K562 (cell line): ENCODE results near the gene ANGPTL7. TPM values are rescaled to one million over a fixed set of nuclear protein-coding genes. Genes with fewer than 3 reads are reported as not detected.

ENCODE experiments used
- ATAC-seq: fragments of 200-7000 bp; cut with Tn5 transposase; 3 replicates; pipeline ENCODE4 v1.9.1; 2020; ENCODE audit warnings: moderate library complexity
- BruUV-seq: library from RNA; stranded (reverse); fragments of 400-500 nt; replicated peaks from 2 replicates; lab custom pipeline; 2021; lab: Mats Ljungman, UMichigan
- CTCF ChIA-PET: fragments of 300-600 bp; formaldehyde crosslinking; extraction: SDS; loops from one replicate; lab custom pipeline; 2021; ENCODE audit warnings: low intra/inter-chr PET ratio; lab: Yijun Ruan, JAX
- POLR2A ChIA-PET: fragments of 300-600, 350-650 bp; sonication (Branson Sonifier 250); formaldehyde crosslinking; extraction: SDS; loops from one replicate; lab custom pipeline; 2021; ENCODE audit warnings: antibody characterized with exemption, inconsistent platforms; lab: Yijun Ruan, JAX
- DNase-seq, 4 experiments: peaks; one replicate each; pipeline versions ENCODE4 v3.0.0 to v3.0.0-alpha.2; 2011 to 2018; ENCODE audit warnings: low spot score in 3 of 4, mixed read lengths in 3 of 4; ENCODE audit errors: extremely low read depth in 1 of 4
- FAIRE-seq: peaks from 2 replicates; lab custom pipeline; 2011; peaks lifted over from hg19 to GRCh38; lab: Jason Lieb, UNC
- H2AFZ ChIP-seq: 2 replicates; pipeline ENCODE4 v1.6.0; 2011; ENCODE audit warnings: low read depth, low read length, control low read depth, inconsistent platforms
- H3K27ac ChIP-seq: fragments of 200-600 bp; 3 replicates; pipeline ENCODE4 v1.8.0; 2011; ENCODE audit warnings: low read depth, mild to moderate bottlenecking, control low read depth, inconsistent platforms, low read length, moderate library complexity, mixed read lengths; ENCODE audit errors: extremely low read depth
- H3K27me3 ChIP-seq, 2 experiments: fragments of 300-600 bp in 1 of 2; 2 replicates in 1 of 2; 3 replicates in 1 of 2; pipeline versions ENCODE4 v1.6.0 to v1.8.0; 2011; ENCODE audit warnings: inconsistent platforms in 2 of 2, low read length in 2 of 2, mild to moderate bottlenecking in 1 of 2, mixed read lengths in 1 of 2, moderate library complexity in 1 of 2; ENCODE audit not compliant: control insufficient read depth in 2 of 2, insufficient read depth in 2 of 2
- H3K36me3 ChIP-seq: fragments of 300-600 bp; 3 replicates; pipeline ENCODE4 v1.8.0; 2011; ENCODE audit warnings: mild to moderate bottlenecking, low read length, inconsistent platforms; ENCODE audit not compliant: control insufficient read depth, insufficient read depth
- H3K4me1 ChIP-seq, 2 experiments: fragments of 200-600 bp in 1 of 2; replicated peaks in 1 of 2; 2 replicates in 1 of 2; 3 replicates in 1 of 2; pipeline versions ENCODE4 v1.5.1 to v1.8.0; 2011; ENCODE audit warnings: inconsistent platforms in 2 of 2, low read length in 2 of 2, mild to moderate bottlenecking in 1 of 2, mixed read lengths in 1 of 2, moderate library complexity in 1 of 2; ENCODE audit not compliant: control insufficient read depth in 2 of 2, insufficient read depth in 2 of 2
- H3K4me2 ChIP-seq: 2 replicates; pipeline ENCODE4 v1.6.1; 2011; ENCODE audit warnings: low read length, control low read depth, inconsistent platforms, mixed read lengths; ENCODE audit not compliant: insufficient read depth
- H3K4me3 ChIP-seq: fragments of 200-600 bp; sonication (generic), shearing (Covaris generic); 2 replicates; pipeline ENCODE4 v1.5.1; 2016; ENCODE audit warnings: control low read depth, inconsistent platforms
- H3K79me2 ChIP-seq: fragments of 200-600 bp; 3 replicates; pipeline ENCODE4 v1.8.0; 2011; ENCODE audit warnings: low read length, inconsistent platforms; ENCODE audit not compliant: control insufficient read depth, insufficient read depth
- H3K9ac ChIP-seq, 2 experiments: 2 replicates each; pipeline versions ENCODE4 v1.6.0 to v1.6.1; 2011; ENCODE audit warnings: low read depth in 2 of 2, low read length in 2 of 2, control low read depth in 1 of 2, inconsistent platforms in 1 of 2, mild to moderate bottlenecking in 1 of 2, mixed read lengths in 1 of 2; ENCODE audit not compliant: insufficient read depth in 1 of 2
- H3K9me1 ChIP-seq: one replicate; pipeline ENCODE4 v1.6.0; 2011; ENCODE audit warnings: inconsistent platforms, mild to moderate bottlenecking, low read length, moderate library complexity; ENCODE audit not compliant: control insufficient read depth, insufficient read depth
- H3K9me3 ChIP-seq: replicated peaks from 2 replicates; pipeline ENCODE4 v1.5.1; 2011; ENCODE audit warnings: low read depth, low read length, inconsistent platforms; ENCODE audit not compliant: control insufficient read depth, insufficient read depth
- H4K20me1 ChIP-seq: replicated peaks from 2 replicates; pipeline ENCODE4 v1.6.1; 2011; ENCODE audit warnings: low read length, inconsistent platforms, mixed read lengths; ENCODE audit not compliant: control insufficient read depth, insufficient read depth
- FOS ChIP-seq: IDR thresholded peaks from 3 replicates; pipeline ENCODE4 v1.6.1; 2011; ENCODE audit not compliant: insufficient read length; ENCODE audit errors: extremely low read depth
- GTF2F1 ChIP-seq: IDR thresholded peaks from 2 replicates; pipeline ENCODE4 v1.6.1; 2011; ENCODE audit warnings: low read depth, low read length, improper control_type of control experiment
- HDGF ChIP-seq: fragments of 450-650 bp; IDR thresholded peaks from 2 replicates; pipeline ENCODE4 v1.6.1; 2016
- HMG20A ChIP-seq: fragments of 450-650 bp; formaldehyde crosslinking; conservative IDR thresholded peaks from 2 replicates; pipeline ENCODE4 v1.4.0; 2020; ENCODE audit warnings: mild to moderate bottlenecking, mixed read lengths
- JUN ChIP-seq, 2 experiments: sonication (generic) in 1 of 2; formaldehyde crosslinking in 1 of 2; IDR thresholded peaks; 2 replicates each; pipeline versions ENCODE4 v1.6.1 to v1.8.0; 2012 to 2022; ENCODE audit warnings: borderline replicate concordance in 2 of 2, mild to moderate bottlenecking in 2 of 2, improper control_type of control experiment in 1 of 2, low read depth in 1 of 2, low read length in 1 of 2, missing genetic modification reagents in 1 of 2
- MCM2 ChIP-seq: fragments of 450-650 bp; IDR thresholded peaks from 2 replicates; pipeline ENCODE4 v1.6.1; 2017; ENCODE audit warnings: low read depth, mild to moderate bottlenecking
- MTA3 ChIP-seq: fragments of 450-650 bp; formaldehyde crosslinking; IDR thresholded peaks from 2 replicates; pipeline ENCODE4 v1.6.1; 2017; ENCODE audit warnings: mild to moderate bottlenecking, borderline replicate concordance
- NBN ChIP-seq: fragments of 450-650 bp; IDR thresholded peaks from 2 replicates; pipeline ENCODE4 v1.6.1; 2016; ENCODE audit warnings: low read depth, mild to moderate bottlenecking
- SMARCE1 ChIP-seq: fragments of 450-650 bp; IDR thresholded peaks from 2 replicates; pipeline ENCODE4 v1.7.1; 2016; ENCODE audit warnings: mild to moderate bottlenecking
- SOX6 ChIP-seq: fragments of 450-650 bp; IDR thresholded peaks from 2 replicates; pipeline ENCODE4 v1.6.1; 2014; ENCODE audit warnings: mild to moderate bottlenecking
- TAF1 ChIP-seq: IDR thresholded peaks from 2 replicates; pipeline ENCODE4 v1.6.1; 2011; ENCODE audit warnings: mild to moderate bottlenecking, low read length, moderate library complexity; ENCODE audit not compliant: insufficient read depth, control insufficient read depth, severe bottlenecking; ENCODE audit errors: extremely low read depth
- ZNF224 ChIP-seq: sonication (generic); formaldehyde crosslinking; IDR thresholded peaks from 2 replicates; pipeline ENCODE4 v1.8.0; 2022; ENCODE audit warnings: mild to moderate bottlenecking, missing genetic modification reagents
- ZNF253 ChIP-seq: fragments of 250-450 bp; sonication (Bioruptor Pico); conservative IDR thresholded peaks from 2 replicates; pipeline ENCODE4 v1.6.1; 2021; ENCODE audit warnings: mild to moderate bottlenecking
- ZNF41 ChIP-seq: fragments of 250-450 bp; sonication (Bioruptor Pico); conservative IDR thresholded peaks from 2 replicates; pipeline ENCODE4 v1.4.0; 2020; ENCODE audit warnings: mild to moderate bottlenecking
- ZNF561 ChIP-seq: fragments of 450-650 bp; formaldehyde crosslinking; conservative IDR thresholded peaks from 2 replicates; pipeline ENCODE4 v1.4.0; 2020; ENCODE audit warnings: mild to moderate bottlenecking, moderate library complexity
- WGBS: fragments of 100-300 bp; shearing (Covaris generic); methylation state at CpG from one replicate; pipeline ENCODE4 v1.1.6; 2016; ENCODE audit warnings: low coverage, mixed read lengths; ENCODE audit not compliant: insufficient coverage; ENCODE audit errors: missing lambda C conversion rate; 5-methylcytosine and 5-hydroxymethylcytosine counted together
- in situ Hi-C: fragments of 300-500 bp; cut with MboI; formaldehyde crosslinking; loops from 4 replicates; pipeline ENCODE4 v1.15.0; 2018; ENCODE audit warnings: inconsistent platforms, mixed read lengths
- intact Hi-C: fragments of 100-400 bp; cut with micrococcal nuclease; formaldehyde crosslinking; loops from 2 replicates; pipeline ENCODE4 v1.14.2; 2022
- polyA plus RNA-seq, 8 experiments: library from polyadenylated mRNA; depleted of rRNA in 4 of 8; stranded (reverse) in 5 of 8; unstranded in 3 of 8; fragments of >200 nt; fragmentation: Nextera tagmentation in 2 of 8; fragmentation: Illumina TruSeq in 1 of 8; extraction: Ambion mirVana in 2 of 8; extraction: Trizol in 1 of 8; gene quantifications; 2 replicates each; pipeline versions ENCODE4 v1.2.1 to v1.2.3, GENCODE V29; 2011 to 2014; ENCODE audit warnings: inconsistent platforms in 1 of 8, missing spikeins in 1 of 8
- total RNA-seq, 7 experiments: library from RNA; depleted of rRNA in 6 of 7; stranded (reverse); fragments of >200 nt in 6 of 7; fragmentation: Illumina TruSeq in 2 of 7; extraction: Trizol in 2 of 7; gene quantifications; 2 replicates each; pipeline versions ENCODE4 v1.2.1 to v1.2.3, GENCODE V29; 2011 to 2021; ENCODE audit warnings: low replicate concordance in 1 of 7
- TF ChIP-seq, protein P1 (sequence below): IDR thresholded peaks from 2 replicates; pipeline ENCODE4 v1.6.1; 2011; ENCODE audit warnings: borderline replicate concordance, low read depth, mild to moderate bottlenecking, moderate library complexity, low read length; ENCODE audit not compliant: insufficient read depth, poor library complexity, severe bottlenecking
- TF ChIP-seq, protein P2 (sequence below), 2 experiments: fragments of 450-650 bp in 1 of 2; IDR thresholded peaks; 2 replicates each; pipeline ENCODE4 v1.6.1; 2011 to 2017; ENCODE audit warnings: low read depth in 2 of 2, antibody characterized with exemption in 1 of 2, borderline replicate concordance in 1 of 2, low read length in 1 of 2, mild to moderate bottlenecking in 1 of 2, mixed read lengths in 1 of 2; ENCODE audit not compliant: control insufficient read depth in 1 of 2
- TF ChIP-seq, protein P3 (sequence below): sonication (generic); formaldehyde crosslinking; IDR thresholded peaks from 2 replicates; pipeline ENCODE4 v1.5.0; 2020; ENCODE audit warnings: missing genetic modification reagents

The ANGPTL7 gene
- total and polyA plus RNA-seq, 9 of the 15 experiments (the other 6 are each of a cell fraction or from before 2014, with no cell fraction given): not detected

DNA sequence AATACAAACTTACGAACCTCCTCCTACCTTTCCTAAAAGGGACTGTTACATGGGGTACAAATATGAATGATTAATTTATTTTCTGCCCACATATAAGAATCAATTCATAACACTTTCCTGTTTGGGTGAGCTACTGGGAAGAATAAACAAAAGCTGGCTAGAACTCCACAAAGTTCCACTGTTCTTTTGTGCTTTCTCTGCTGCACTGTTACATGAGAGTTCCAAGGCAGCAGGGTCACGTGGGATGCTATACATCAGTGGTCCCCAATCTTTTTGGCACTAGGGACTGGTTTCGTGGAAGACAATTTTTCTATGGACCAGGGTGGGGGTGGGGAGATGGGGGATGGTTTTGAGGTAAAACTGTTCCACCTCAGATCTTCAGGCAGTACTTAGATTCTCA, 2.2 kb upstream of the ANGPTL7 start:
- POLR2A ChIA-PET: interaction anchor here (0.6 to 1.1 kb wide), 3 partner anchors 11 to 172 kb away, joined by 3 to 4 read pairs (median 4); no protein-coding TSS in a partner anchor
- intact Hi-C loops (no loop called here), in situ Hi-C loops (no loop called here)
- WGBS: 98% methylated on average over 3 of the region's 3 CpGs
- H3K27ac ChIP-seq: no peak overlapping the region
- CTCF ChIA-PET: no interaction called here
- no peak for DNase-seq
- H4K20me1 ChIP-seq: no peaks in the 10 kb centered on the region; the same call in 1 of the 2 replicates
- no peak overlapping the region for H3K4me3 ChIP-seq
- peaks cover 87% of the 10 kb centered on the region for H3K36me3 ChIP-seq
- no TSS peak for BruUV-seq
- H3K4me2 ChIP-seq: no peak overlapping the region
- no peaks in the 10 kb centered on the region for H3K4me1 ChIP-seq
- no peak for ATAC-seq
- no peaks in the 10 kb centered on the region for H3K9me1 ChIP-seq
- H3K9me3 ChIP-seq: no peaks in the 10 kb centered on the region
- H2AFZ ChIP-seq: no peak overlapping the region
- H3K9ac ChIP-seq: no peak overlapping the region
- no peak for FAIRE-seq
- no peaks in the 10 kb centered on the region for H3K27me3 ChIP-seq
- TF ChIP-seq MCM2 (no peak), TAF1 (no peak), HDGF (no peak), JUN (IDR thresholded peaks at IDR 0.05; ENCODE audit: borderline replicate concordance, low read depth, low read length) (no peak), JUN (CRISPR knock-in tag; IDR thresholded peaks at IDR 0.05; ENCODE audit: borderline replicate concordance) (no peak), HMG20A (CRISPR knock-in tag) (no peak), GTF2F1 (no peak), MTA3 (no peak), SMARCE1 (no peak), ZNF224 (CRISPR knock-in tag) (no peak), SOX6 (no peak), ZNF561 (CRISPR knock-in tag) (no peak), ZNF253 (CRISPR knock-in tag) (no peak), ZNF41 (no peak), NBN (no peak), FOS (no peak)
- TF ChIP-seq, protein P1, sequence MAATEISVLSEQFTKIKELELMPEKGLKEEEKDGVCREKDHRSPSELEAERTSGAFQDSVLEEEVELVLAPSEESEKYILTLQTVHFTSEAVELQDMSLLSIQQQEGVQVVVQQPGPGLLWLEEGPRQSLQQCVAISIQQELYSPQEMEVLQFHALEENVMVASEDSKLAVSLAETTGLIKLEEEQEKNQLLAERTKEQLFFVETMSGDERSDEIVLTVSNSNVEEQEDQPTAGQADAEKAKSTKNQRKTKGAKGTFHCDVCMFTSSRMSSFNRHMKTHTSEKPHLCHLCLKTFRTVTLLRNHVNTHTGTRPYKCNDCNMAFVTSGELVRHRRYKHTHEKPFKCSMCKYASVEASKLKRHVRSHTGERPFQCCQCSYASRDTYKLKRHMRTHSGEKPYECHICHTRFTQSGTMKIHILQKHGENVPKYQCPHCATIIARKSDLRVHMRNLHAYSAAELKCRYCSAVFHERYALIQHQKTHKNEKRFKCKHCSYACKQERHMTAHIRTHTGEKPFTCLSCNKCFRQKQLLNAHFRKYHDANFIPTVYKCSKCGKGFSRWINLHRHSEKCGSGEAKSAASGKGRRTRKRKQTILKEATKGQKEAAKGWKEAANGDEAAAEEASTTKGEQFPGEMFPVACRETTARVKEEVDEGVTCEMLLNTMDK: no peak
- TF ChIP-seq, protein P2, sequence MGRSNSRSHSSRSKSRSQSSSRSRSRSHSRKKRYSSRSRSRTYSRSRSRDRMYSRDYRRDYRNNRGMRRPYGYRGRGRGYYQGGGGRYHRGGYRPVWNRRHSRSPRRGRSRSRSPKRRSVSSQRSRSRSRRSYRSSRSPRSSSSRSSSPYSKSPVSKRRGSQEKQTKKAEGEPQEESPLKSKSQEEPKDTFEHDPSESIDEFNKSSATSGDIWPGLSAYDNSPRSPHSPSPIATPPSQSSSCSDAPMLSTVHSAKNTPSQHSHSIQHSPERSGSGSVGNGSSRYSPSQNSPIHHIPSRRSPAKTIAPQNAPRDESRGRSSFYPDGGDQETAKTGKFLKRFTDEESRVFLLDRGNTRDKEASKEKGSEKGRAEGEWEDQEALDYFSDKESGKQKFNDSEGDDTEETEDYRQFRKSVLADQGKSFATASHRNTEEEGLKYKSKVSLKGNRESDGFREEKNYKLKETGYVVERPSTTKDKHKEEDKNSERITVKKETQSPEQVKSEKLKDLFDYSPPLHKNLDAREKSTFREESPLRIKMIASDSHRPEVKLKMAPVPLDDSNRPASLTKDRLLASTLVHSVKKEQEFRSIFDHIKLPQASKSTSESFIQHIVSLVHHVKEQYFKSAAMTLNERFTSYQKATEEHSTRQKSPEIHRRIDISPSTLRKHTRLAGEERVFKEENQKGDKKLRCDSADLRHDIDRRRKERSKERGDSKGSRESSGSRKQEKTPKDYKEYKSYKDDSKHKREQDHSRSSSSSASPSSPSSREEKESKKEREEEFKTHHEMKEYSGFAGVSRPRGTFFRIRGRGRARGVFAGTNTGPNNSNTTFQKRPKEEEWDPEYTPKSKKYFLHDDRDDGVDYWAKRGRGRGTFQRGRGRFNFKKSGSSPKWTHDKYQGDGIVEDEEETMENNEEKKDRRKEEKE (IDR thresholded peaks at IDR 0.05; ENCODE audit: borderline replicate concordance in 1 of 2, control insufficient read depth in 1 of 2, low read depth in 2 of 2, low read length in 1 of 2): no peak
- TF ChIP-seq, protein P3, sequence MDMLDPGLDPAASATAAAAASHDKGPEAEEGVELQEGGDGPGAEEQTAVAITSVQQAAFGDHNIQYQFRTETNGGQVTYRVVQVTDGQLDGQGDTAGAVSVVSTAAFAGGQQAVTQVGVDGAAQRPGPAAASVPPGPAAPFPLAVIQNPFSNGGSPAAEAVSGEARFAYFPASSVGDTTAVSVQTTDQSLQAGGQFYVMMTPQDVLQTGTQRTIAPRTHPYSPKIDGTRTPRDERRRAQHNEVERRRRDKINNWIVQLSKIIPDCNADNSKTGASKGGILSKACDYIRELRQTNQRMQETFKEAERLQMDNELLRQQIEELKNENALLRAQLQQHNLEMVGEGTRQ (CRISPR knock-in tag): no peak
- no peaks in the 10 kb centered on the region for H3K79me2 ChIP-seq
